Measurements from ENCODE around the gene ENTPD2. TPM values are rescaled to one million over a fixed set of nuclear protein-coding genes. Genes with fewer than 3 reads are reported as not detected.

ENTPD2 gene
- total and polyA plus RNA-seq, 2 donors (not counting 3 experiments of a cell fraction or from before 2014, with no cell fraction given), result not detected

- intact Hi-C loops (cut with micrococcal nuclease) (no loop called here), dilution Hi-C loops (cut with MboI; ENCODE audit: extremely low pct_ligation_motif_present, low sequenced_read_pairs) (no loop called here)
- Histone ChIP-seq H3K36me3 (ENCODE audit: control insufficient read depth in 2 of 2, extremely low read depth in 1 of 2, insufficient read depth in 2 of 2, low read length in 2 of 2) (no peaks in the 10 kb centered on the region), H3K9me1 (replicated peaks; ENCODE audit: control insufficient read depth, extremely low read depth, insufficient read depth, low read length) (no peaks in the 10 kb centered on the region), H3K9ac (replicated peaks; ENCODE audit: extremely low read depth, insufficient read depth, low read length) (no peak overlapping the region), H3K27me3 (ENCODE audit: control insufficient read depth in 2 of 2, insufficient read depth in 2 of 2, low read length in 2 of 2) (no peaks in the 10 kb centered on the region), H3K4me1 (ENCODE audit: control insufficient read depth, extremely low read depth, insufficient read depth, low read length) (no peaks in the 10 kb centered on the region), H4K20me1 (replicated peaks; ENCODE audit: control insufficient read depth, extremely low read depth, insufficient read depth, low read length) (no peaks in the 10 kb centered on the region), H3K27ac (ENCODE audit: insufficient read depth, low read depth, low read length) (no peak overlapping the region), H3K4me2 (ENCODE audit: insufficient read depth, low read length) (no peak overlapping the region), H3K9me3 (replicated peaks; ENCODE audit: control insufficient read depth, insufficient read depth, low read length) (no peaks in the 10 kb centered on the region), H3K4me3 (replicated peaks in 1 of 3; ENCODE audit: insufficient read depth in 1 of 3, low read depth in 1 of 3, low read length in 3 of 3) (no peak overlapping the region), H2AFZ (ENCODE audit: low read depth, low read length) (no peak overlapping the region), H3K79me2 (ENCODE audit: control insufficient read depth, insufficient read depth, low read length) (no peaks in the 10 kb centered on the region)
- no TSS peak for BruUV-seq (replicated peaks)
- DNase-seq (ENCODE audit: low read depth, low spot score), result no peak
- no peak for FAIRE-seq
- TF ChIP-seq EZH2 (IDR thresholded peaks at IDR 0.05; ENCODE audit: borderline replicate concordance, low read depth, low read length, severe bottlenecking) (no peak), GATA2 (IDR thresholded peaks at IDR 0.05; ENCODE audit: insufficient read depth, insufficient read length, low read depth, low read length) (no peak), POLR2A (IDR thresholded peaks at IDR 0.05; ENCODE audit: low read depth, low read length) (no peak), POLR2AphosphoS5 (IDR thresholded peaks at IDR 0.05; ENCODE audit: insufficient read depth, low read depth, low read length) (no peak)
- POLR2A ChIA-PET, result no interaction called here
- CTCF ChIA-PET, result interaction anchor here (2.0 kb wide), 1 partner anchor 21 kb away, joined by 5 read pairs; no protein-coding TSS in a partner anchor
Observed at GRCh38 chr9:137008312-137008711, 45.5 kb downstream of the ENTPD2 start.

GRCh38 chr9:137007816-137008270 is 46.0 kb downstream of the ENTPD2 start:
- intact Hi-C loops (cut with micrococcal nuclease) (no loop called here), dilution Hi-C loops (cut with MboI; ENCODE audit: extremely low pct_ligation_motif_present, low sequenced_read_pairs) (no loop called here)
- Histone ChIP-seq H3K9me1 (replicated peaks; ENCODE audit: control insufficient read depth, extremely low read depth, insufficient read depth, low read length) (no peaks in the 10 kb centered on the region), H2AFZ (ENCODE audit: low read depth, low read length) (no peak overlapping the region), H3K27ac (ENCODE audit: insufficient read depth, low read depth, low read length) (no peak overlapping the region), H3K4me3 (replicated peaks in 1 of 3; ENCODE audit: insufficient read depth in 1 of 3, low read depth in 1 of 3, low read length in 3 of 3) (no peak overlapping the region), H3K9me3 (replicated peaks; ENCODE audit: control insufficient read depth, insufficient read depth, low read length) (no peaks in the 10 kb centered on the region), H3K4me2 (ENCODE audit: insufficient read depth, low read length) (no peak overlapping the region), H3K9ac (replicated peaks; ENCODE audit: extremely low read depth, insufficient read depth, low read length) (no peak overlapping the region), H3K4me1 (ENCODE audit: control insufficient read depth, extremely low read depth, insufficient read depth, low read length) (no peaks in the 10 kb centered on the region), H3K27me3 (ENCODE audit: control insufficient read depth in 2 of 2, insufficient read depth in 2 of 2, low read length in 2 of 2) (no peaks in the 10 kb centered on the region), H3K36me3 (ENCODE audit: control insufficient read depth in 2 of 2, extremely low read depth in 1 of 2, insufficient read depth in 2 of 2, low read length in 2 of 2) (no peaks in the 10 kb centered on the region), H4K20me1 (replicated peaks; ENCODE audit: control insufficient read depth, extremely low read depth, insufficient read depth, low read length) (no peaks in the 10 kb centered on the region), H3K79me2 (ENCODE audit: control insufficient read depth, insufficient read depth, low read length) (no peaks in the 10 kb centered on the region)
- DNase-seq (ENCODE audit: low read depth, low spot score), result no peak
- ChIA-PET CTCF (interaction anchor here (2.0 kb wide), 1 partner anchor 21 kb away, joined by 5 read pairs; no protein-coding TSS in a partner anchor), POLR2A (no interaction called here)
- no peak for TF ChIP-seq GATA2 (IDR thresholded peaks at IDR 0.05; ENCODE audit: insufficient read depth, insufficient read length, low read depth, low read length)
- TF ChIP-seq CTCF (IDR thresholded peaks at IDR 0.05; ENCODE audit: extremely low read depth in 1 of 2, insufficient read depth in 1 of 2, low read depth in 1 of 2, low read length in 2 of 2), result no peak
- no peak for TF ChIP-seq POLR2AphosphoS5 (IDR thresholded peaks at IDR 0.05; ENCODE audit: insufficient read depth, low read depth, low read length)
- no peak for TF ChIP-seq EZH2 (IDR thresholded peaks at IDR 0.05; ENCODE audit: borderline replicate concordance, low read depth, low read length, severe bottlenecking)
- no peak for TF ChIP-seq MAX (IDR thresholded peaks at IDR 0.05; ENCODE audit: insufficient read depth, insufficient read length)
- TF ChIP-seq POLR2A (IDR thresholded peaks at IDR 0.05; ENCODE audit: low read depth, low read length), result no peak
- TF ChIP-seq FOS (IDR thresholded peaks at IDR 0.05; ENCODE audit: borderline replicate concordance, insufficient read depth, low read length), result no peak
- no peak for TF ChIP-seq MYC (IDR thresholded peaks at IDR 0.05; ENCODE audit: low read depth, low read length)
- no peak for TF ChIP-seq JUN (IDR thresholded peaks at IDR 0.05; ENCODE audit: borderline replicate concordance, insufficient read depth, insufficient read length, low read depth)
- no TSS peak for BruUV-seq (replicated peaks)
- FAIRE-seq, result no peak
